ENCODE data around the gene DHRS12.

DHRS12 gene

DNA sequence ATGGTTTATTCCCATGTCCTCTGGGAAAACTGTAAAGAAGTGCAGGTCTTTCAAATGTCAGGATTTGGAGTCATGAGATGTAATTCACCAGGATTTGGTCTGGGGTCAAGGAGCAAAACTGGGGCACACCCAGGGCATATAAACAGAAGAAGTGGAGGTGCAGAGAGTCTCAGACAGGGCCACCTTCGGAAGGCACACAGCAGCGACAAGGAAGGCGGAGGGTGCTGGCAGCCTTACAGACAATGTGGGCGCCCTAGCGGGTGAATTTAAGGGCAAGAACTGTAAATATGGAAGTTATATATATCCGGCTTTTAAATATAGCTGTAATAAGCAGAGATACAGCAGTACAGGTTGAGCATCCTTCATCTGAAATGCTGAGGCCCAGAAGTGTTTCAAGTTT is 31.2 kb downstream of the DHRS12 start:
- no peak overlapping the region for H4K12ac ChIP-seq (ENCODE audit: low read depth, low read length)
- H3K4me2 ChIP-seq (ENCODE audit: low read length): no peak overlapping the region
- H2BK120ac ChIP-seq (ENCODE audit: insufficient read depth, low read length, poor library complexity): no peak overlapping the region
- H2AK5ac ChIP-seq (ENCODE audit: low read length): no peak overlapping the region
- H3K9ac ChIP-seq (ENCODE audit: low read length): no peak overlapping the region
- H3K18ac ChIP-seq (ENCODE audit: low read length): no peak overlapping the region
- H3K36me3 ChIP-seq (ENCODE audit: control insufficient read depth in 1 of 2, insufficient read depth in 2 of 2, low read length in 2 of 2): peaks cover 0 to 2% of the 10 kb centered on the region in 2 experiments
- H3K27me3 ChIP-seq (ENCODE audit: insufficient read depth, low read length): no peaks in the 10 kb centered on the region
- H2AFZ ChIP-seq (ENCODE audit: insufficient read depth, low read length, poor library complexity): no peak overlapping the region
- no peak overlapping the region for H3K23ac ChIP-seq (ENCODE audit: low read length)
- H3K79me1 ChIP-seq (ENCODE audit: low read length): no peaks in the 10 kb centered on the region
- H3K79me2 ChIP-seq (ENCODE audit: control insufficient read depth, insufficient read depth, low read length, poor library complexity): no peaks in the 10 kb centered on the region
- H3K4me3 ChIP-seq (ENCODE audit: low read depth, low read length): no peak overlapping the region
- no peak overlapping the region for H3K27ac ChIP-seq (ENCODE audit: low read depth, low read length)
- H4K91ac ChIP-seq (ENCODE audit: low read depth, low read length): no peak overlapping the region
- WGBS (ENCODE audit: extremely low coverage, insufficient coverage, insufficient read length): no CpG with 5 or more reads among the region's 6 CpGs
- no peak overlapping the region for H4K8ac ChIP-seq (ENCODE audit: low read depth, low read length)
- H3K4ac ChIP-seq (ENCODE audit: low read depth, low read length): no peak overlapping the region
- H3K4me1 ChIP-seq (ENCODE audit: control insufficient read depth in 1 of 2, insufficient read depth in 2 of 2, low read length in 2 of 2): no peaks in the 10 kb centered on the region
- H3K14ac ChIP-seq (ENCODE audit: low read length): no peak overlapping the region
- H2BK12ac ChIP-seq (ENCODE audit: low read length): no peak overlapping the region
- DNase-seq: no peak
- H2BK5ac ChIP-seq (ENCODE audit: low read depth, low read length, poor library complexity): no peak overlapping the region
- no peaks in the 10 kb centered on the region for H3K9me3 ChIP-seq (ENCODE audit: insufficient read depth, low read depth, low read length)

- Histone ChIP-seq H3K23ac (ENCODE audit: low read length) (no peak overlapping the region), H3K27ac (ENCODE audit: low read depth, low read length) (no peak overlapping the region), H4K12ac (ENCODE audit: low read depth, low read length) (no peak overlapping the region), H4K8ac (ENCODE audit: low read depth, low read length) (no peak overlapping the region), H3K4me3 (ENCODE audit: low read depth, low read length) (no peak overlapping the region), H2BK12ac (ENCODE audit: low read length) (no peak overlapping the region), H3K9me3 (ENCODE audit: insufficient read depth, low read depth, low read length) (no peaks in the 10 kb centered on the region), H2AFZ (ENCODE audit: insufficient read depth, low read length, poor library complexity) (no peak overlapping the region), H3K9ac (ENCODE audit: low read length) (no peak overlapping the region), H3K14ac (ENCODE audit: low read length) (no peak overlapping the region), H3K4ac (ENCODE audit: low read depth, low read length) (no peak overlapping the region), H3K79me2 (ENCODE audit: control insufficient read depth, insufficient read depth, low read length, poor library complexity) (no peaks in the 10 kb centered on the region), H3K4me1 (ENCODE audit: control insufficient read depth in 1 of 2, insufficient read depth in 2 of 2, low read length in 2 of 2) (no peaks in the 10 kb centered on the region), H4K91ac (ENCODE audit: low read depth, low read length) (no peak overlapping the region), H3K4me2 (ENCODE audit: low read length) (no peak overlapping the region), H3K36me3 (ENCODE audit: control insufficient read depth in 1 of 2, insufficient read depth in 2 of 2, low read length in 2 of 2) (peaks cover 2 to 4% of the 10 kb centered on the region in 2 experiments), H3K18ac (ENCODE audit: low read length) (no peak overlapping the region), H3K79me1 (ENCODE audit: low read length) (no peaks in the 10 kb centered on the region), H2AK5ac (ENCODE audit: low read length) (no peak overlapping the region), H2BK120ac (ENCODE audit: insufficient read depth, low read length, poor library complexity) (no peak overlapping the region), H2BK5ac (ENCODE audit: low read depth, low read length, poor library complexity) (no peak overlapping the region), H3K27me3 (ENCODE audit: insufficient read depth, low read length) (no peaks in the 10 kb centered on the region)
- no peak for DNase-seq
- WGBS (ENCODE audit: extremely low coverage, insufficient coverage, insufficient read length): no CpG with 5 or more reads among the region's 9 CpGs
Observed at GRCh38 chr13:51772105-51772455, 31.9 kb downstream of the DHRS12 start.

DNA sequence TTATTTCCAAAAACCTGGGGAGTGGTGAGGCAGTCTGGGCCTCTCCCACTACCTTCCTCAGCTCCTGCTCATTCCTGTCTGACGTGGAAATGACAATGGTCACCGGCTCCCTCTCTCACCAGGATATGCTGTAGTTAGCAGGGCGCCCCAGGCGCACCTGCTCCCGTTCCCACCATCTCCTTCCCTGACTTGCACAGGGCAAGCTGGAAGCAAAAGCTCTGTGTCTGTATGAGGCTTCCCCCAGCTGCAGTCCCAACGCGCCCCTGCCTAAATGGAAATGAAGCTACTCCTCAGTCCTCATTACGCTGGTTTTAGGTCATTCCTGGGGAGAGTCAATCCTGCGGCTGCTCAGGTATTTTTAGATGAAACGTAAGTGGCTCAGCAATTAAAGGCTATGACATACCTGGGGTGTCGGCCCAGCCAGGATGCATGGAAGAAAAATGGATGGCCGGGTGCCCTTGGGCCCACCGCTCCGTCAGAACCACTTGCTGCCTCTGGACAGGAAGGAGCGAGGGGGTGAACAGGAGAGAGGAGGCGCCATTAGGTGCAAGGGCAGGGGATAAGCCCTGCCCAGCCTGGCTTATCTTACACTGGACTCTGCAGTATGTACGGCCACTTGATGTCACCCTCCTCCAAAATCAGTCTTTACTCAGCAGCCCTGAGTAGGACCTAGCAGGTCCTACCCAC is 32.4 kb downstream of the DHRS12 start:
- Histone ChIP-seq H3K4ac (ENCODE audit: low read depth, low read length) (no peak overlapping the region), H3K4me1 (ENCODE audit: control insufficient read depth in 1 of 2, insufficient read depth in 2 of 2, low read length in 2 of 2) (no peaks in the 10 kb centered on the region), H3K23ac (ENCODE audit: low read length) (no peak overlapping the region), H3K14ac (ENCODE audit: low read length) (no peak overlapping the region), H3K27ac (ENCODE audit: low read depth, low read length) (no peak overlapping the region), H3K79me2 (ENCODE audit: control insufficient read depth, insufficient read depth, low read length, poor library complexity) (no peaks in the 10 kb centered on the region), H2BK12ac (ENCODE audit: low read length) (no peak overlapping the region), H4K8ac (ENCODE audit: low read depth, low read length) (no peak overlapping the region), H3K9ac (ENCODE audit: low read length) (no peak overlapping the region), H3K4me2 (ENCODE audit: low read length) (no peak overlapping the region), H2AFZ (ENCODE audit: insufficient read depth, low read length, poor library complexity) (no peak overlapping the region), H4K12ac (ENCODE audit: low read depth, low read length) (no peak overlapping the region), H3K18ac (ENCODE audit: low read length) (no peak overlapping the region), H2BK5ac (ENCODE audit: low read depth, low read length, poor library complexity) (no peak overlapping the region), H3K36me3 (ENCODE audit: control insufficient read depth in 1 of 2, insufficient read depth in 2 of 2, low read length in 2 of 2) (peaks cover 7 to 9% of the 10 kb centered on the region in 2 experiments), H3K79me1 (ENCODE audit: low read length) (no peaks in the 10 kb centered on the region), H3K27me3 (ENCODE audit: insufficient read depth, low read length) (no peaks in the 10 kb centered on the region), H4K91ac (ENCODE audit: low read depth, low read length) (no peak overlapping the region), H3K4me3 (ENCODE audit: low read depth, low read length) (no peak overlapping the region), H3K9me3 (ENCODE audit: insufficient read depth, low read depth, low read length) (no peaks in the 10 kb centered on the region), H2AK5ac (ENCODE audit: low read length) (no peak overlapping the region), H2BK120ac (ENCODE audit: insufficient read depth, low read length, poor library complexity) (no peak overlapping the region)
- WGBS (ENCODE audit: extremely low coverage, insufficient coverage, insufficient read length): no CpG with 5 or more reads among the region's 17 CpGs
- no peak for DNase-seq

DNA sequence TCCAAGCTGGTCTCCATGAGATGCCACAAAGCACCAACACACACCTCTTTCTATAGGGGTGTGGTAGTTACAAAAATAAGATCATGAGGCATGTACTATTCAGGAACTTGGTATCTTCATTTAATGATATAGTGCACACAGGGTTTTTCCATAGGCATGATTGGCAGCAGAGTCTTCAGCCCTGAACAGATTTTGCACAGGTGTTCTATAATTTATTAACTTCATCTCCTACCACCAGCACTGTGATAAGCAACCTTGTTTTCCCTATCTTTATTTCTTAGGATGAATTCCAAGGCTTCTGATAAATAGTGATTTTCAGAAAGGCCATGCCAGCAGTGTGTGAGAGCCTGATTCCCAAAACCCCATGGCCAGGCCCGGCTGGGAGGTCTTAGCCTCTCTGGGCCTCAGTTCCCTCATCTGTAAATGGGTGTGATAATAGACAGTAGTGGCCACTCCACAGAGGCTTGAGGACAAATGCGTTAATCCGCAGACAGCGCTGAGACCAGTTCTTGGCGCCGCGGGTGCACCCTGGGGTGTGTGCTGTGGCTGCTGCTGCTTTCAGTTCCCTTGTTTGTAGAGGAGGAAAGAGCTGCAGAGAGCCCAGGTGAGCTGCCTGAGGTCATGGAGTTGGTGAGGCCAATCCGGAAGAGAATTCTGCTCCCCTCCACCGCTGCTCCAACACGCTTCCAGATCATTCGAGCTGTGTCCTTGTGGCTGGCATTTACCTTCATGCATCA is 33.1 kb downstream of the DHRS12 start:
- Histone ChIP-seq H2BK12ac (ENCODE audit: low read length) (no peak overlapping the region), H4K12ac (ENCODE audit: low read depth, low read length) (no peak overlapping the region), H3K27me3 (ENCODE audit: insufficient read depth, low read length) (no peaks in the 10 kb centered on the region), H3K79me2 (ENCODE audit: control insufficient read depth, insufficient read depth, low read length, poor library complexity) (no peaks in the 10 kb centered on the region), H3K14ac (ENCODE audit: low read length) (no peak overlapping the region), H4K91ac (ENCODE audit: low read depth, low read length) (no peak overlapping the region), H3K79me1 (ENCODE audit: low read length) (no peaks in the 10 kb centered on the region), H2AFZ (ENCODE audit: insufficient read depth, low read length, poor library complexity) (no peak overlapping the region), H3K23ac (ENCODE audit: low read length) (no peak overlapping the region), H3K4ac (ENCODE audit: low read depth, low read length) (no peak overlapping the region), H2BK5ac (ENCODE audit: low read depth, low read length, poor library complexity) (no peak overlapping the region), H3K27ac (ENCODE audit: low read depth, low read length) (no peak overlapping the region), H3K9ac (ENCODE audit: low read length) (no peak overlapping the region), H3K4me3 (ENCODE audit: low read depth, low read length) (no peak overlapping the region), H4K8ac (ENCODE audit: low read depth, low read length) (no peak overlapping the region), H3K4me2 (ENCODE audit: low read length) (no peak overlapping the region), H3K9me3 (ENCODE audit: insufficient read depth, low read depth, low read length) (no peaks in the 10 kb centered on the region), H3K36me3 (ENCODE audit: control insufficient read depth in 1 of 2, insufficient read depth in 2 of 2, low read length in 2 of 2) (peaks cover 9 to 12% of the 10 kb centered on the region in 2 experiments), H3K4me1 (ENCODE audit: control insufficient read depth in 1 of 2, insufficient read depth in 2 of 2, low read length in 2 of 2) (no peaks in the 10 kb centered on the region), H2BK120ac (ENCODE audit: insufficient read depth, low read length, poor library complexity) (no peak overlapping the region), H3K18ac (ENCODE audit: low read length) (no peak overlapping the region), H2AK5ac (ENCODE audit: low read length) (no peak overlapping the region)
- no peak for DNase-seq
- WGBS (ENCODE audit: extremely low coverage, insufficient coverage, insufficient read length): no CpG with 5 or more reads among the region's 11 CpGs
